Activated T-cell treated with anti-CD3 and anti-CD28 coated beads for 4 hours (primary cell): ENCODE measurements around the gene NUAK2.
A peak's percentile ranks its signal among the peaks of the same experiment; 100 is the strongest.
"Not testable (repeated sequence)": the region's sequence is repeated elsewhere in the genome, so short reads cannot be mapped to it uniquely, and the experiment has no call there.

Experiments used
- DNase-seq: peaks from one replicate; pipeline ENCODE4 v3.0.0-alpha.2; 2020

NUAK2 gene

GRCh38 chr1:205321162-205321958 is at the start of gene NUAK2:
Gene NUAK2 (minus strand): TSS chr1:205321745. CDS start chr1:205321628, 117 bp downstream.
- peak; percentile 80 for DNase-seq

GRCh38 chr1:205370780-205371179 is 49.2 kb upstream of the NUAK2 start:
- no peak for DNase-seq

GRCh38 chr1:205369701-205370123 is 48.2 kb upstream of the NUAK2 start:
- no peak for DNase-seq

GRCh38 chr1:205368478-205368877 is 46.9 kb upstream of the NUAK2 start:
- DNase-seq, result no peak

DNA sequence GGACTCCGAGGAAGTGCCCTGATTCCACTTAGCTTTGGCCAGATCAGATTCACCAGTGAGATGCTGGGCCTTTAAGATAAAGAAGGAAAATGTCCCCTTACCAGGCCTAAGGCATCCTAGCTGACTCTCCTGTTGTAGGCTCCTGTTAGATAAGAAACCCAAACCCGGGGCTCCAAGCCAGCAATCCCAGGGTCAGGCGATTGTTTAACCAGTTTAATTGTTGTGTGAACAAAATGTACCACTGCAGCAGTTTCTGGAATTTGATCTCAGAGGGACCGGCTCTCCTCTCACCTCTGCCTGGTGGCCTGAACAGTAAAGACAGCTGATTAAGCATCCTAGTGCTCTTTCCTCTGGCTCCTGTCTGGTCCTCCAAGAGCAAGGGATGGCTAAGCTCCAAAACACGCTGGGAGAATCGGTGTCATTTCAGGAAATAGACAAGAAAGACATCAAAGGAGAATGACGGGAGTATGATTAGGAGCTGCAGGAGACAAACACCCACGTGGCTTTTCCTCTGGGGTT is 44.5 kb upstream of the NUAK2 start:
- DNase-seq, result no peak

DNA sequence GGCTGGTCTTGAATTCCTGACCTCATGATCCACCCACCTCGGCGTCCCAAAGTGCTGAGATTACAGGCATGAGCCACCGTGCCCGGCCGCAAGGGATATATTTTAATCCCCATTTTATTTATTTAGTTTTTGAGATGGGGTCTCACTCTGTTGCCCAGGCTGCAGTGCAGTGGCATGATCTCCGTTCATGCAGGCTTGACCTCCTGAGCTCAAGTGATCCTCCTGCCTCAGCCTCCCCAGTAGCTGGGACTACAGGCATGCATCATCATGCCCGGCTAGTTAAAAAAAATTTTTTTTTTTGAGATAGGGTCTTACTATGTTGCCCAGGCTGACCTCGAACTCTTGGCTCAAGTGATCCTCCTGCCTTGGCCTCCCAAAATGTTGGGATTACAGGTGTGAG is 43.5 kb upstream of the NUAK2 start:
- DNase-seq, result not testable (repeated sequence)

- no peak for DNase-seq
Measured at GRCh38 chr1:205360891-205361290, 39.3 kb upstream of the NUAK2 start.

DNA sequence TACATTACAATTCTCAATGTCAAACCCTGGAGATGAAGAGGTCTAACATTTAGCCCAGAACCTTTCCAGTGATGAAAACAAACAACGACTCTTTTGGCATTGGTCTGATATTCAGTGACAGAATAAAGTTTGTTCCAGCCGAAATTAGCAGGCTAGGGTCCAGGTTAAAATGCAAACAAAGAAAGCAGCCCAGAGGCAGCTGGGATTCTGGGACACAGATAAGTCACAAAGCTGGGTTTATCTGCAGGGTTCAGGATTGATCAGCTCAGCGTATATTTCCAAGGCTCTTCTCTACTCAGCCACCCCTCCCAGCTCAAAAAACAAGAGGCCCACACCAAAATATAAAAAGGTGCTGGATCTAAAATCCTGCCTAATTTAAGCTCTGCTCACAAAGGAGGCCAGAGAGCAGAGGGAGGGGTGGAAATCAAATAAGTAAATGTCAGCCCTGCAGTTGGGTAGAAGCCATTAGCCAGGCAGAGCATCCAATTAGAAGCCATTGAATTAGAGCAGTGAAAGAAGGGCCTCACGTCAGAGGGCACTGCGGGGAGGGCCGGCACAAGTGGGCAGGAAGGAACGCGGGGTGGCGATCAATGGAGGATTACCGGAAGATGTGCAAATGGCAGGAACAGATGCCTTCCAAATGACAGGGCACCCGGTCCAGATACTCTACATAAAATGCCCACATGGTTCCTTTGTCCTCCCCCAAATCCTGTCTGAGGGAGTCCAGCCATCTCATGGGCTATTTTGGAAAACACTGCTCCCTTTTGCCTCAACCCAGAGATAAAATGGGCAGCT is 38.4 kb upstream of the NUAK2 start:
- DNase-seq, result no peak

DNA sequence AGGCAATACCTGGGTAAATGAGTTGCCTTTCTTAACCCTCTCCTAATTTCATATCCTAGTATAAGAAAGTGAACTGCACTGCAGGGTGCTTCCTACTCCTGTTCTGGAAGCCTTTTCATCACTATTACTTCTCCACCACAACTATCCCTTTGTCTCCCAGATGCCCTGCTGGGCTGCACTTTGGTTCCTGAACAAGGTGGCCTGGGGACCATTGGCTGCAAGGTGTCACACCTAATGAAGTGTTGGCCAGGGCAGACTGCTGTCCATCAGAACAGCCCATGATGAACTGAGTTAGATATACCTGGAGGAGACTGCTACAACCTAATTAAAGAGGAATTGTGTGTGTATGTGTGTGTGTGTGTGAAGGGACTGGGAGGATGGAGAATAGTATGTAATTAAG is 37.0 kb upstream of the NUAK2 start:
- no peak for DNase-seq

- no peak for DNase-seq
Measured at GRCh38 chr1:205357567-205357966, 36.0 kb upstream of the NUAK2 start.

DNA sequence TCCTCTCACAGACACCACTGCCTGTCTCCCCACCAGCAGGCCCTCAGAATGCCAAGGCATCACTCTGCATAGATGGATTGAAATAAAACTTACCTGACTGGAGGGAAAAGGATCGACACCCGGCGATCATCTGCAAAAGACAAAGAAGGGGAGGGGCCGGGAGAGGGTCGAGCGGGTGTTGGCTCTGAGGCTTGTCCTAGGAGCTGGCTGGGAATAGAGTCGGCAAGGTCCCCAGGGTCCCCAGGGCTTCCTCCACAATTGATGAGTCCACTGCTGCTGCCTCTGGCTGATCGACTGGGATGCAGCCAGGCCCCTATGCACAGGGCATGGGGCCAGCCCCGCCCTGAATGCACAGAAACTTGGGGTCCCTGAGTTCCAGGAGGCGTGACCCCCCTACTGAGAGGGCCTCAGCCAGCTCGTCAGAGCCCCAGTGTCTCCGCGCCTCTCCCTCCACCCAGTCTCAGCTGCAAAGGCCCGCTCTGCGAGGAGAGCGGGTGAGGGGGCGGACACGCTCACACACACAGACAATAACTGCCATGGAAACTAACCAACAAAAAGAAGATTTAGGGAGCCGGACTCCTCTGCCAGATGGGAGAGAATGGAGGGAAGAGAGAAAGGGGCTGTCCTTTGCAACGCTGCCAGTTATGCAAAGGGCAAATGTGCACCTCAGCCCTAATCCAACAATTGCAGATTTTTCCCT is 35.0 kb upstream of the NUAK2 start, which contains the start of gene KLHDC8A:
TSS of gene KLHDC8A (minus strand) at position 483 of the 700 bp plus-strand sequence. CDS start 13,318 bp downstream, outside the sequence.
- no peak for DNase-seq

GRCh38 chr1:205355075-205355453 is 33.5 kb upstream of the NUAK2 start:
- no peak for DNase-seq

GRCh38 chr1:205354259-205355074 is 32.9 kb upstream of the NUAK2 start:
- DNase-seq, result peak; percentile 49

DNA sequence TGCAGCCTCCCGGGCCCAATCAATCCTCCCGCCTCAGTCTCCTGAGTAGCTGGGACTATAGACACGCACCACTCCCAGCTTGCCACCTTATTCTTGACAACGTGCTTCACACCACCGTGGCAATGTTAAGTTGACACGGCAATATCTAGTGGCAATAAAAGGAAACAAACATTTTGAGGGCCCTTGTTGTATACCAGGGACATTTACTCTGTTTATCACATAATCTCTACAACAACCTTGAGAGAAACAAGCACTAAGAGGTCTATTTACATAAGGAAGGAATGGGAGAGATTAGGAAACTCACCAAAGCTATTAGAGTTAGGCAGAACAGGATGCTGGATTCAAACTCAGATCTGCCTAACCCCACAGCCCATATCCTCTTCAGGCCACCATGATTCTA is 32.1 kb upstream of the NUAK2 start:
- no peak for DNase-seq

DNA sequence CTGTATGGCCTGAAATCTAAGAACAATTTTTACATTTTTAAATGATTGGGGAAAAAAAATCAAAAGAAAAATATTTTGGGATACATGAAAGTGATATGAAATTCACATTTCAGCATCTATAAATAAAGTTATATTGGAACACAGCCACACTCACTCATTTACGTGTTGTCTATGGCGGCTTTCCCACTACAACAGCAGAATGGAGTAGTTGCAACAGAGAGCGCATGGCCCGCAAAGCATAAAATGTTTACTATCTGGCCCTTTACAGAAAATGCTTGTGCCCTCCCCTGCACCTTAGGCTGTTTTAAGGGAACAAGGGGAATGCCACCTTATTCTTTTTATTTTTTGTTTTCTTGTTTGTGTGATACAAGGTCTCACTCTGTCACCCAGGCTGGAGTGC is 31.6 kb upstream of the NUAK2 start:
- DNase-seq, result no peak

- no peak for DNase-seq
Measured at GRCh38 chr1:205351984-205352713, 30.6 kb upstream of the NUAK2 start.

DNA sequence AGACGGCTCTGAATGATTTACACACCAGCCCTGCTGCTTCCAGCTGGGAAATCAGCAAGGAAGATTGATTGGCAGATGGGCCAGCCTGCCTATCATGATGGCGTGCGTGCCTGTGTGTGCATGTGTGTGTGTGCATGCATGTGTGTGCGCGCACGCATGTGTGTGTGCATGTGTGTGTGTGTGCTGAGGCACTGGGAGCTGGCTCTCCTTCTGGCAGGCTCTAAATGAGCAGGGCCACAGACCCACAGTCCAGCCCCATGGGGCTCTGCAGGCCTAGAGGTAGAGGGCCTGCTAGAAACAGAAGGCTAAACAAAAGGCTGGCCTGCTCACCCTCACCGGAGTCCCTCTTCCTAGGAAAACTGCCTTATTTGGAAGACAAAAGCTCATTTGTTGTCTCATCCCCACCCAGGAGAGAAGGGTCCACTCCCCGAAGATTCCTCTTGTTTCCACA is 29.2 kb upstream of the NUAK2 start:
- DNase-seq, result no peak

DNA sequence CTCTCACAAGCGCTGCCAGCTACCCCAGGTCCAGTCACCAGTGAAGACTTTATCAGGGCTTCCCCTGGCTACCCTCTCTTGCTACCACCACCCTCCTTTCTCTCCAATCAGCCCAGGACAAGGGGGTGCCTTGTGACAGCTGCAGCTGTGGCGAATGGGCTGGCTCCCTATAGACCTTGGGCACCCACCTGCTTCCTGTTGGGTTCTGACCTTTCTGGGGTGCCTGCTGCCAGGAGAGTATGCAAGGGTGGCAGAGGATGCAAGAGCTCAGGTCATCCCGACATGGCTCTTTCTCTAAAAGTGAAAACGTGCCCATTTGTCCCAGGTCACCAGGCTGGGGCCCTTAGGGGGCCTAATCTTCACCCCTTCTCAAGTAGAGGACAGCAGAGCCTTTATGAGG is 28.6 kb upstream of the NUAK2 start:
- DNase-seq, result no peak

DNA sequence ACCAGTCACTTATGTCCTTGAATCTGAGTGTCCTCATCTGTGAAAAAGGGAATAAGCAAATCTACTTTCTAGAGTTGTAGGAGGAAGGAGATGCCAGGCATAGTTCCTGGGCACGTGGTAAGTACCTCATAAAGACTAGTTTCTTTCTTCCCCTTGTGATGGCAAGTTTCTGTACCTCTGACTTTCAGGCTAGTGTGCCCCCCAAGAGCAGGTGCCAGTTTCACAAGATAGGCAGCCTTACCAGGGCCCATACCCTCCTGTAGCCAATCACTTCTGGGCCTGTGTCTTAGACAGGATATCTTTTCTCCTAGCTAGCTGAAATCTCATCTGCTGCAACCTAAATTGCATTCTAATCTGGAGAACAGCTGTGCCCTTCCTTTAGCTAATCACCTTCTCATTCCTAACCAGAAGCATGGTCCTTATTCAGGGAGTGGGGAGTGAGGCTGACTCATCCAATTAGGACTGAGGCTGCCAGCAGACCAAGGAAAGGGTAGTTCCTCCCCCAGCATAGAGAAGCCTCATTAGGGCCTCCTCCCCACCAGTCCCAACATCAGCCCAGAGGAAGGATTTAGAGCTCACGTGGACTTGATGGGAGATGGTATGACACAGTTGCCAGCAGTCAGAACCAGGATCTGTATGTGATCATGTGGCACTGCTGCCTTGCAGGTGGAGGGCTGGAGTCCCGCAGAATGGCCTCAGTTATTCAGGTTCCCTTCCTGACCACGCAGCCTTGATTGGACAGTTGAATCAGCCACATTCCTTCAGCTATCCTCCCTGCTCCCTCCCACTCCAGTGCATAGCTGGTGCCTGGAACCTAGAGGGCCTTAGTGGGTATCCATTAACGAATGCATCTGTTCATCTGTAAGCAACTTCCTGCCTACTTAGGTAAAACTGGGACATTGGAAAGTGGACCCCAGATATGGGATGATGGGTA is 27.3 kb upstream of the NUAK2 start:
- DNase-seq, result no peak

DNA sequence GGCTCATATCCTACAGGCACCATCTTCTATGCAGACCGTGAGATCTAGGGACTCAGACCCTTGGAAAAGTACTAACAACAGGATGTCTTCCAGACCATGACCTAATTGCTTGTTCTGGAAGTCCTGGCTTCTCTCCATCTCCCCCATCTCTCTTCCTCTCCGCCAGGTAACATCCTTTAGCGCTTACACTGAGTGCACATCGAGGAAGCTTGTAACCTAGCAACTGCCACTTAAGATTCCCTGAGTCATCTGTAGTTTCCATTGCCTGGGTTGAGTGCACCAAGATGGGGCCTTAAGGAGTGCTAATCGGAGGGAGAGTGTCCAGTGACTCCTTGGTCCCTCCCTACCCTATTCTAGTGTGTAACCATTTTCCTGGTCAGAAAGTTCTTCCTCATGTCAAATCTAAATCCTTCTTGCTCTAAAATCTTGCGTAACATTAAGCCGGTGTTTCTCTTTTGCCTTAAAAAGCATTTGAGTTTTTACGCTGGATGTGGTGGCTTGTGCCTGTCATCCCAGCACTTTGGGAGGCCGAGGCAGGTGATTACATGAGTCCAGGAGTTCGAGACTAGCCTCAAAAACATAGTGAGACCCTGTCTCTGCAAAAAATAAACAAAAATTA is 25.5 kb upstream of the NUAK2 start:
- no peak for DNase-seq
